HG03575 (cell line): ENCODE results near the gene RNASE12.
"Not testable (repeated sequence)": the region's sequence is repeated elsewhere in the genome, so short reads cannot be mapped to it uniquely, and the experiment has no call there.

Source experiments
- ATAC-seq: cut with Tn5 transposase; IDR thresholded peaks from one replicate; pipeline ENCODE4 v1.9.1; 2021; ENCODE audit not compliant: unreplicated experiment, insufficient number of reproducible peaks, low FRiP score; ENCODE audit errors: extremely low read depth

Gene RNASE12

GRCh38 chr14:20587489-20588154, 3.6 kb downstream of the RNASE12 start, which contains the start of gene RNASE11:
Gene RNASE11, minus strand, starts transcription at chr14:20588001.
- ATAC-seq, result no peak

- ATAC-seq, result no peak
Observed at GRCh38 chr14:20583908-20584307, 7.3 kb downstream of the RNASE12 start.

- no peak for ATAC-seq
Observed at GRCh38 chr14:20583142-20583541, 8.0 kb downstream of the RNASE12 start.

DNA sequence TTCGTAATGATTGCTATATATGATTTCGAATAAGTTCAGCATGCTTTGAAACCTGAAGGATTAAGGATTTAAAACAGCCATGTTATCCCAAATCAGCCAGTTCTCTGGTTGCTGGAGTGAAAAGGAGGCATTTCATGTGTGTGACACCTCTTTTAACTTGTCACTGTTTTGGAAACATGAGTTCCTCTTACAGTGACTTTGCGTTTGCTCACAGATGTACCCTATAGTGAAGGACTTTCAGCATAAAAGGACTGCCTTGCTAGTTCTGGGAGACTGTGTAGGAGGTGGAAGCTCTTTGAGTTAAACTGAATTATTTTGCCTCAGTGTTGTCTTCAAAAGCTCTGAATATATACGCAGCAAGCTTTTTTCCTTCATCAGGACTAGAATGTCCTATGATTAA, 10.9 kb downstream of the RNASE12 start:
- ATAC-seq, result no peak

GRCh38 chr14:20578784-20579502, 12.2 kb downstream of the RNASE12 start:
- no peak for ATAC-seq

- ATAC-seq, result no peak
Observed at GRCh38 chr14:20578325-20578724, 12.9 kb downstream of the RNASE12 start.

DNA sequence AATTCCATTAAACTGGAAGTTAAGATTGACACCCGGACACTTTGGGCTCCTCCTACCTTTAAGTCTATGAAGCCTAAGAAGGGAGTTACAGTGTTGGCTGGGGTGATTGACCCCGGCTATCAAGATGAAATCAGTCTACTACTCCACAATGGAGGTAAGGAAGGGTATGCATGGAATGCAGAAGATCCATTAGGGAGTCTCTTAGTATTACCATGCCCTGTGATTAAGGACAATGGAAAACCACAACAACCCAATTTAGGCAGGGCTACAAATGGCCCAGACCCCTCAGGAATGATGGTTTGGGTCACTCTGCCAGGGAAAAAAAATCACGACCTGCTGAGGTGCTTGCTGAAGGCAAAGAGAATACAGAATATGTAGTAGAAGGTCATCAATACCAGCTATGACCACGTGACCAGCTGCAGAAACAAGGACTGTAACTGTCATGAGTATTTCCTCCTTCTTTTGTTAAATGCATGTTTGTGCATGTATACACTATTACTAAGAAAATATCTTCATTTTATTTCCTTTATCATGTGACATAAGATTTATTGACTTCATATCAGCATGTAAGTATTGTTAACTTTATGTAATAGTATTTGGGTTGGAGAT, 18.7 kb downstream of the RNASE12 start:
- ATAC-seq, result not testable (repeated sequence)

DNA sequence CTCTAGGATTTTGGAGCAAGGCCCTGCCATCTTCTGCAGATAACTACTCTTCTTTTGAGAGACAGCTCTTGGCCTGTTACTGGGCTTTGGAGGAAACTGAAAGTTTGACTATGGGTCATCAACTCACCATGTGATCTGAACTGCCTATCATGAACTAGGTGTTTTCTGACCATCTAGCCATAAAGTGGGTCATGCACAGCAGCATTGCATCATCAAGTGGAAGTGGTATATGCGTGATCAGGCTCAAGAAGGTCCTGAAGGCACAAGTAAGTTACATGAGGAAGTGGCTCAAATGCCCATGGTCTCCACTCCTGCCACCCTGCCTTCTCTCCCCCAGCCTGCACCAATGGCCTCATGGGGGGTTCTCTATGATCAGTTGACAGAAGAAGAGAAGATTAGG, 20.5 kb downstream of the RNASE12 start:
- not testable (repeated sequence) for ATAC-seq

- ATAC-seq, result not testable (repeated sequence)
Observed at GRCh38 chr14:20569865-20570264, 21.3 kb downstream of the RNASE12 start.

- ATAC-seq, result no peak
Observed at GRCh38 chr14:20569066-20569465, 22.1 kb downstream of the RNASE12 start.

DNA sequence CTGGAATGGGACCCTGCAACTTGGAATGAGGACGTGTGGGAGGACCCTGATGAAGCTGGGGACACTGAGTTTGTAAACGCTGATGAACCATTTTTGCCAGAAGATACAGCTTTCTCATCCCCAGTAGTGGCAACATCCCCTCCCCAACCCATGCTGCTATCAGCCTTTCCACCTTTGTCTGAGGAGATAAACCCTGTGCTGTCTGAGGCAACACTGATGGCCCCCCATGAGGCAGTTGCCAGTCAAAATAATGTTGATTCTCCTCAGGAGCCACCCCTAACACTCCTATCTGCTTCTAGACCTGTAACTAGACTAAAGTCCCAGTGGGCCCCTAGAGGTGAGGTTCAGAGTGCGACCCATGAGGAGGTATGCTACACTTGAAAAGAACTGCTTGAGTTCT, 22.8 kb downstream of the RNASE12 start:
- no peak for ATAC-seq

- ATAC-seq, result not testable (repeated sequence)
Observed at GRCh38 chr14:20567199-20567598, 24.0 kb downstream of the RNASE12 start.

DNA sequence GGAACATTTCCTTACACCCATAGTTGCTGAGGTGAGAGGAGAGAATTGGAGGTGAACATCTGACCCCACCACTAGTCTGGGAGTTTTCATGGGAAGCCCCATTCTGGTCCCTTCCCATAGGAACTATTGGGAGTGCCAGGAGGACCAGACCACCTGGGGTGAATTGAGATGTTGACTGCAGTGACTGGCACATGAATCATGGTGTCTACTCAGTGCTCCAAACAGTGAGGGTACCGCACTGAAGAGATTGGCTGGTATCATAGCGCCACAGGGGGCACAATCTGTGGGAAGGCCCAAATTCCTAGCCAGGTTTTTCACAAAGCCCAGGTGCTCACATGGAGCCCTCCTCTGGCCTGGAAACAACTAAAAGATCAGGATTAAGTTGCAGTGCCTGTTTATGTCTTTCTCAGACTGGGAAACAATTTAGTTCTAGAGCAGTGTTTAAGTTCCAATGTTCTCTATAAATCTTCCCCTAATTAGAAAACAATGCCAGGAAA, 26.6 kb downstream of the RNASE12 start:
- no peak for ATAC-seq

DNA sequence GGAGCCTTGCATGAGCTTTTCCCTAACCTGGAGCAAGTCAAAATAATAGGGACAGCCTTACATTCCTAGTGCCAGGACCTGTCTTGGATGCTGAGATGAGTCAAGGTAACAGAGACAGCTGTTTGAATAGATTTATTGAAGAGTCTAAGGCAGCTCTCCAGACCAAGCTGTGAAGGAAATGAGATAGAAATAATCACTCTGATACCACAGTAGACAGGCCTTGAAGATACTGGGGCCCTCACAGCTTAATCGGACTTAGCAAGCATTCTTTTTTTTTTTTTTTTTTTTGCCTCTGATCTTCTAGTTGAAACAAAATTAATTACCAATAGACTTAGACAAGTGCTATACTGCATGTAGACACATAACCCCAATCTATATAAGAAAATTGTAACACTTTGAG, 27.2 kb downstream of the RNASE12 start:
- ATAC-seq, result no peak

- no peak for ATAC-seq
Observed at GRCh38 chr14:20560961-20561360, 30.2 kb downstream of the RNASE12 start, which contains the start of gene RNASE9. Gene RNASE9, minus strand, starts transcription at chr14:20561047.

DNA sequence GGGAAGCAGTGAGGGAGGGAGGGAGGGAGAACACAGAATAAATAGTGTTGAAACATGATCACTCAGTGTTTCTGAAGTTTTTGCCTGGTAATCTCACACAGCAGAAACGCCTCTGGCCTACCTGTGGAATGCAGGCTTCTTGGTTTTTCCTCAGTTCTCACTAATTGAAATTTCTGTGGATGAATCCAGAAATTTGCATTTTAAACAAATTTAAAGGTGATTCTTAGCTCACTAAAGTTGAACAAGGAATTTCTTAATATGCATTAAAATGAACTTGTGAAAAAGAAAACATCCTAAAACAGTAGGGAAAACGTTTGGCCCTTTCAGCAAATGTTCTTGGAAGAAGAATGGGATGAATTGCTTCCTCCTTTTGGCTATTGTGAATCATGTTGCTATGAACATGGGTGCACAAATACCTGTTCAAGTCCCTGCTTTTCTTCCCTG, 31.7 kb downstream of the RNASE12 start:
- no peak for ATAC-seq

DNA sequence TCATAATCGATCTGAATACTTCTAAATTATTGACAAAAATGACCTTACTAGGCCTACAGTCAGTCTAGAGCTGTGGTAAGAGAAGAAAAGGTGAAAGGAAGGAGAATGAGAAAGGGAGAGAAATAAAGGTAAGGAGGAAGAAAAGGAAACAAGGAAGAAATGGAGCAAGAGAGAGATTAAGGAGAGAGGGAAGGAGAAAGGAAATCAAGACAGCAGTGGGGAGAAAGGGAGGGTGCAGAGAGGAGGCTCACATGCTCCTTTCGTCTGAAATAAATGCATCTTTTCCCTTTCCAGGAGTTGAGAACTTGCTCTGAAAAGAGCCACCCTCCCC, 34.0 kb downstream of the RNASE12 start:
- no peak for ATAC-seq

DNA sequence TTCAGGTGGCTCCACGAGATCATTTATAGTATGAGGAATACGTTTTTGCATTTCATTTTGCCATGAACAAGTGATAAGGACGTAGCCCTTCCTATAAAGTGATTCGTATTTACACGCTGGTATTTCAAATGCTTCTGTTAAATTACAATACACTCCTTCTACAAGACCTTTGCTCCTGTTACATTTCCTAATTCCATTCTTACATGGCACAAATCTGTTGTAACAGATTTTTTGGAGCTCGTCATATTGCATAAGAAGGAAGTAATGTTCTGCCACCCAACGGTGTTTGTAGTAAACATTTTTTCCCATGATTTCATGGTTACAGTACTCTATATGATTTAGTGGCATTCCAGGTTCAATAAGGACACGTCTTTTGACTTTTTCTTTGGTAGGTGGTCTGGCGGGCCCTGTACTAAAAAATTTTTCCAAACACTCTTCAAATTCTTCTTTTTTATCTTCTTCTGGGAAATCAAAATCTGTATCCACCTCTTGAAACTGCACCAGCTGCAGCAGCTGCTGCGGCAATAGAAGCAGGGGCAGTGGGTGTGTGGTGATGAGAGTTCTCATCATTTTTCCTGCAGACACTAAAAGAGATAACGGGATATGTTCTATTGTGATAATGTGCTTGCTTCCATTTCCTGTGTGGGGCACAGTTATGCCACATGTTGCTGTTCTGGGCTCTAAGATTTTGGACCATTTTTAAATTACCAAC, 34.5 kb downstream of the RNASE12 start:
- no peak for ATAC-seq

- no peak for ATAC-seq
Observed at GRCh38 chr14:20555845-20556244, 35.3 kb downstream of the RNASE12 start.
